Smooth muscle cell (in vitro differentiated cells): Measurements from ENCODE around the gene FAM184A. TPM values are rescaled to one million over a fixed set of nuclear protein-coding genes. Genes with fewer than 3 reads are reported as not detected.

Source experiments
- DNase-seq: peaks from one replicate; lab custom pipeline; 2025; ENCODE audit not compliant: unreplicated experiment; lab: John Stamatoyannopoulos, UW
- H2AFZ ChIP-seq: fragments of 200-600 bp; sonication (generic); 2 replicates; pipeline ENCODE4 v1.6.0; 2016; ENCODE audit warnings: antibody characterized with exemption, low read depth, mild to moderate bottlenecking
- H3F3A ChIP-seq: fragments of 200-600 bp; sonication (generic); 2 replicates; pipeline ENCODE4 v1.6.0; 2017; ENCODE audit warnings: antibody characterized with exemption, low read depth
- H3K27ac ChIP-seq: fragments of 200-600 bp; sonication (generic); 2 replicates; pipeline ENCODE4 v1.5.1; 2016; ENCODE audit warnings: low read depth, mild to moderate bottlenecking
- H3K27me3 ChIP-seq: fragments of 200-600 bp; sonication (generic); 2 replicates; pipeline ENCODE4 v1.6.1; 2016; ENCODE audit warnings: low read depth, mild to moderate bottlenecking
- H3K36me3 ChIP-seq: fragments of 200-600 bp; sonication (generic); 2 replicates; pipeline ENCODE4 v1.5.1; 2016; ENCODE audit warnings: low read depth
- H3K4me1 ChIP-seq: fragments of 200-600 bp; sonication (generic); 2 replicates; pipeline ENCODE4 v1.5.1; 2016; ENCODE audit warnings: low read depth
- H3K4me2 ChIP-seq: fragments of 200-600 bp; sonication (generic); 2 replicates; pipeline ENCODE4 v1.6.0; 2016; ENCODE audit warnings: mild to moderate bottlenecking
- H3K4me3 ChIP-seq: fragments of 200-600 bp; sonication (generic); 2 replicates; pipeline ENCODE4 v1.5.1; 2016; ENCODE audit warnings: mild to moderate bottlenecking
- H3K79me2 ChIP-seq: fragments of 200-600 bp; sonication (generic); 2 replicates; pipeline ENCODE4 v1.6.0; 2016; ENCODE audit warnings: low read depth, mild to moderate bottlenecking
- H3K9ac ChIP-seq: fragments of 200-600 bp; sonication (generic); 2 replicates; pipeline ENCODE4 v1.6.0; 2016; ENCODE audit warnings: low read depth
- H3K9me3 ChIP-seq: fragments of 200-600 bp; sonication (generic); replicated peaks from 2 replicates; pipeline ENCODE4 v1.5.1; 2016; ENCODE audit warnings: low read depth
- H4K20me1 ChIP-seq: fragments of 200-600 bp; sonication (generic); 2 replicates; pipeline ENCODE4 v1.6.0; 2016; ENCODE audit warnings: low read depth
- WGBS: methylation state at CpG from one replicate; pipeline ENCODE4 v1.1.7; 2016; ENCODE audit warnings: low lambda C conversion rate; 5-methylcytosine and 5-hydroxymethylcytosine counted together
- polyA plus RNA-seq: library from polyadenylated mRNA; unstranded; fragments of >200 nt; fragmentation: Nextera tagmentation; extraction: Ambion mirVana; gene quantifications from 2 replicates; pipeline ENCODE4 v1.2.1, GENCODE V29; 2016
- total RNA-seq: library from RNA; depleted of rRNA; stranded (reverse); fragments of >200 nt; gene quantifications from 2 replicates; pipeline ENCODE4 v1.2.3, GENCODE V29; 2014
- TF ChIP-seq, protein P1 (sequence below): fragments of 200-600 bp; sonication (generic); IDR thresholded peaks from 2 replicates; pipeline ENCODE4 v1.5.1; 2017; ENCODE audit warnings: borderline replicate concordance, mild to moderate bottlenecking, antibody characterized with exemption; ENCODE audit not compliant: insufficient read depth, poor library complexity, severe bottlenecking

FAM184A gene
- total and polyA plus RNA-seq, 2 experiments from 2014 or later: 0.23 to 0.31 TPM

DNA sequence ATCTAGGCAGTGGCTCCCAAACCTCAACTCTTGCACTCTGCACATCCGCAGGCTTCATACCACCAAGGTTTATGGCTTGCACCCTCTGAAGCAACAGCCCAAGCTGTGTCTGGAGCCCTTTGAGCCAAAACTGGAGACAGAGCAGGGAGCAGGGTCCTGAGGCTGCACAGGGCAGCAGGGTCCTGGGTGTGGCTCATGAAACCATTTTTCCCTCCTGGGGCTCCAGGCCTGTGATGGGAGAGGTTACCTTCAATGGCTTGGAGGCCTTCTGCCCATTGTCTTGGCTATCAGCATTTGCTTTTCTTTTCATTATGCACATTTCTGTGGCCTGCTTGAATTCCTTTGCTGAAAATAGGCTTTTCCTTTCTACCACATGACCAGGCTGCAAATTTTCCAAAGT lies 6.3 kb upstream of the FAM184A start:
- H3K27ac ChIP-seq: no peak overlapping the region
- WGBS: 95% methylated on average over 1 of the region's 1 CpG
- DNase-seq: no peak
- no peak overlapping the region for H3K4me2 ChIP-seq
- no peaks in the 10 kb centered on the region for H3K4me1 ChIP-seq
- no peaks in the 10 kb centered on the region for H3K27me3 ChIP-seq
- no peaks in the 10 kb centered on the region for H3K9me3 ChIP-seq
- no peaks in the 10 kb centered on the region for H3K79me2 ChIP-seq
- H2AFZ ChIP-seq: no peak overlapping the region
- no peak overlapping the region for H3K9ac ChIP-seq
- TF ChIP-seq, protein P1, sequence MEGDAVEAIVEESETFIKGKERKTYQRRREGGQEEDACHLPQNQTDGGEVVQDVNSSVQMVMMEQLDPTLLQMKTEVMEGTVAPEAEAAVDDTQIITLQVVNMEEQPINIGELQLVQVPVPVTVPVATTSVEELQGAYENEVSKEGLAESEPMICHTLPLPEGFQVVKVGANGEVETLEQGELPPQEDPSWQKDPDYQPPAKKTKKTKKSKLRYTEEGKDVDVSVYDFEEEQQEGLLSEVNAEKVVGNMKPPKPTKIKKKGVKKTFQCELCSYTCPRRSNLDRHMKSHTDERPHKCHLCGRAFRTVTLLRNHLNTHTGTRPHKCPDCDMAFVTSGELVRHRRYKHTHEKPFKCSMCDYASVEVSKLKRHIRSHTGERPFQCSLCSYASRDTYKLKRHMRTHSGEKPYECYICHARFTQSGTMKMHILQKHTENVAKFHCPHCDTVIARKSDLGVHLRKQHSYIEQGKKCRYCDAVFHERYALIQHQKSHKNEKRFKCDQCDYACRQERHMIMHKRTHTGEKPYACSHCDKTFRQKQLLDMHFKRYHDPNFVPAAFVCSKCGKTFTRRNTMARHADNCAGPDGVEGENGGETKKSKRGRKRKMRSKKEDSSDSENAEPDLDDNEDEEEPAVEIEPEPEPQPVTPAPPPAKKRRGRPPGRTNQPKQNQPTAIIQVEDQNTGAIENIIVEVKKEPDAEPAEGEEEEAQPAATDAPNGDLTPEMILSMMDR: no peak
- no peaks in the 10 kb centered on the region for H3K36me3 ChIP-seq
- H4K20me1 ChIP-seq: no peaks in the 10 kb centered on the region
- no peak overlapping the region for H3K4me3 ChIP-seq
- no peaks in the 10 kb centered on the region for H3F3A ChIP-seq

- no peaks in the 10 kb centered on the region for H3K4me1 ChIP-seq
Observed at GRCh38 chr6:119083007-119083406, 4.5 kb upstream of the FAM184A start.

DNA sequence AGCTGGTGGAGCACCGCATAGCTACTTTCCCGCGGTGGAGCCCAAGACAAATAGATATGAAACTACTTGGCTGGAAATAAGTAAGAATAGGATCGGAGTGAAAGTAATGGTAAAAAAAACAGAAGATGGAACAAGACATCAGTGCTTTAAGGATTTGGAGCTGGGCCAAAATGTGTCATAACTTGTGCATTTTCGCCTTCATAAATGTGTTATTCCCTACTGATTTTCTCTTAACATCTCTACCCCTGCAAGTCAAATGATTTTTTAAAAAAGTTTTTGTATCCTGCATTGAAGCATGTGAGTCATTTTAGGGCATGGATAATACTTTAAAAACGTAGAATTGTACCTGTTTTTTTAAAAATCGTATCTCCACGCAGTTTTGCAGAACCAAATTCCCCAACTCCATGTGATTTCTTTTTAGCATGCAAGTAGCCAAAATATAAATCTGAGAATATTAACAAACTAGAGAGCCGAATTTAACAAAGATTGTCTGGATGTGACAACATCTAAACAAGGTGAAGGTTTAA lies 882 bp upstream of the FAM184A start:
- no peak overlapping the region for H3K27ac ChIP-seq
- H3F3A ChIP-seq: no peaks in the 10 kb centered on the region
- TF ChIP-seq, protein P1: no peak
- peak overlapping the region; percentile 49 for H3K9ac ChIP-seq
- no peak for DNase-seq
- H4K20me1 ChIP-seq: no peaks in the 10 kb centered on the region
- no peaks in the 10 kb centered on the region for H3K36me3 ChIP-seq
- peak overlapping the region; percentile 98 for H2AFZ ChIP-seq
- peak overlapping the region; percentile 99 for H3K4me2 ChIP-seq
- H3K4me3 ChIP-seq: peak overlapping the region; percentile 60
- WGBS: 61% methylated on average over 9 of the region's 9 CpGs
- H3K9me3 ChIP-seq: no peaks in the 10 kb centered on the region
- no peaks in the 10 kb centered on the region for H3K4me1 ChIP-seq
- H3K27me3 ChIP-seq: peaks cover 12% of the 10 kb centered on the region
- H3K79me2 ChIP-seq: no peaks in the 10 kb centered on the region

More at GRCh38 chr6:119083007-119083406, 4.5 kb upstream of the FAM184A start:
- H3K27ac ChIP-seq: no peak overlapping the region
- DNase-seq: no peak
- no peaks in the 10 kb centered on the region for H3F3A ChIP-seq
- H3K79me2 ChIP-seq: no peaks in the 10 kb centered on the region
- H3K27me3 ChIP-seq: peaks cover 4% of the 10 kb centered on the region
- H4K20me1 ChIP-seq: no peaks in the 10 kb centered on the region
- no peak overlapping the region for H3K9ac ChIP-seq
- H3K36me3 ChIP-seq: no peaks in the 10 kb centered on the region
- no peak overlapping the region for H3K4me2 ChIP-seq
- TF ChIP-seq, protein P1: no peak
- WGBS: 91% methylated on average over 5 of the region's 5 CpGs
- no peak overlapping the region for H2AFZ ChIP-seq
- H3K9me3 ChIP-seq: no peaks in the 10 kb centered on the region
- H3K4me3 ChIP-seq: no peak overlapping the region
